HS-27A (cell line): ENCODE results near the gene ACVR1B.

Source experiments
- DNase-seq: peaks from one replicate; pipeline ENCODE4 v3.0.0-alpha.2; 2012; ENCODE audit warnings: low read depth, missing footprints

Gene ACVR1B

GRCh38 chr12:52023182-52023975 is 71.9 kb downstream of the ACVR1B start:
- no peak for DNase-seq

GRCh38 chr12:52023976-52024688 is 72.6 kb downstream of the ACVR1B start:
- no peak for DNase-seq

GRCh38 chr12:52024845-52025230 is 73.3 kb downstream of the ACVR1B start:
- DNase-seq: no peak

GRCh38 chr12:52026263-52026662 is 74.8 kb downstream of the ACVR1B start:
- DNase-seq: no peak

GRCh38 chr12:52027085-52027843 is 75.8 kb downstream of the ACVR1B start:
- no peak for DNase-seq

GRCh38 chr12:52029685-52030084 is 78.2 kb downstream of the ACVR1B start:
- no peak for DNase-seq

DNA sequence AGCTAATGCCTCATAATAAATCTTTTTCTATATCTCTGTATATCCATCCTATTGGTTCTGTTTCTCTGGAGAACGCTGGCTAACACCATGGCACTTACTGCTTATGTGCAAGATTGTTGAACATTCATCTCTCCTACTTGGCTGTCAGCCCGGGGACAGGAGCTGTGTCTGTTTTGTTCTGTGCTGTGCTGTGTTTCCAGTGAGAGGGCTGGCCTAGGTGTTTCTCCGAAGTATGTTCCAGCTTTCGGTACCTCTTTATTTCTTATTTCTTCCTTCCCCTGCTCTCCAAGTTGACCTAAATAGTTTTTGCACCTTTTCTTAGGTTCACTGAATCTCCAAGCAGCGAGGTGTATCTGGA is 80.9 kb downstream of the ACVR1B start:
- no peak for DNase-seq

DNA sequence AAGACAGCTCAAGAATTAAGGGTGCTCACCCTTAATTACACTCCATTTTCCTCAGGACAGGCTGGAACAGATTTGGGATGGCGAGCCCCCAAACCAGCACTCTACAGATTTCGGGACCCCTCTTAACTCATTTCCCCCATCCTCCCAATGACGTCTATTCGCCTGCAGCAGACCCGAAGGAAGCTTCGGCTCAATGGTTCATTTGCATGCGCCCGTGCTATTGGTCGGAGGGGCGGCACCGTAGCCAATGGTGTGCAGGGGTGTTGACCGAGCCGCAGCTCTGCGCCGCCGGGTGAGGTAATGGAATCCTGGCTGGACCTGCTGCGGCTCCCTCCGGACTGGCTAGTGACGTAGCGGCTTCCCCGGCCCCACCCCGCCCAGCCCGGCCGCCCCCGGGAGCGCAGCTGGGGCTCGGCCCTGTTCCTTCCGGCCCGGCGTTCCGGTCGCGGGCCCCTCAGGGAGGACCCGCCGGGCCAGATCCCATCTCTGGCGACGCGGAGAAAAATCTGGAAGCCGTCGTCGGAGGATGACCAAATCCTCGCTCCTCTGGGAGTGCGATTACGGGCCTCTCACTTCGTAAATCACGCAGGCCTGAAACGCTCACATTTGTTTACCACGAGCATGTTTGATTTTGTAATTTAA is 81.4 kb downstream of the ACVR1B start:
- DNase-seq: peak; percentile 72

DNA sequence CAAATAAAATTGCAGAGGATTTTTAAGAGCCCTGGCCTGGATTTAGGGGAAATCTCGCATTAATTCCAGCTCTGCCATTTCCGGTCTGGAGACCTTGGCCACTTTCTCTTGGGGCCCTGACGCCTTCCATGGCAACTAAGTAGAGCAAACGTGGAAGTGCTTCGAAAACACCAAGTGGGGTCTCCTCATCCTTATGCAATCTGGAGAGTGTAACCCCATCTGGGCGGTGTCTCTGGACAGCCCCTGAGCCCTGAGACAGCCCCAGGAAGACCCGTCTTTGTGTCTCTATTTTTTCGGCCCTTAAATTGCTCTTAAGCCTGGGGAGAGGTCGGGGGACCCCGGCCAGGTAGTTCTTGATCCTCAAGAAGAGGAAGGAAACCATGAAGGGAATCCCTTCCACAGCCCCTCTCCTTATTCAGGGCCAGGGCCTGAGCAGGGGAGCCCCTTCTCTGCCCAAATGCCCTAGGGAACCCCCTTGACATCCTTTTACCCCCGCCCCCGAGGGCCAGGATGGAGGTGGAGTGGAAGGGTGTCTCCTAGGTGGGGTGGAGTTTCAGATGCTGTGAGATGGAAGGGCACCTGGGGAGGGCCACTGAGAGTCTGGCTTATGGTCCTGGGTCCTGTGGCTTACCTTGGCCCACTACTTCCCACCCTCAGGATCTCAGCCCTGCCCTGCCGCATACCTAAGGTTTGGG is 82.1 kb downstream of the ACVR1B start:
- no peak for DNase-seq

DNA sequence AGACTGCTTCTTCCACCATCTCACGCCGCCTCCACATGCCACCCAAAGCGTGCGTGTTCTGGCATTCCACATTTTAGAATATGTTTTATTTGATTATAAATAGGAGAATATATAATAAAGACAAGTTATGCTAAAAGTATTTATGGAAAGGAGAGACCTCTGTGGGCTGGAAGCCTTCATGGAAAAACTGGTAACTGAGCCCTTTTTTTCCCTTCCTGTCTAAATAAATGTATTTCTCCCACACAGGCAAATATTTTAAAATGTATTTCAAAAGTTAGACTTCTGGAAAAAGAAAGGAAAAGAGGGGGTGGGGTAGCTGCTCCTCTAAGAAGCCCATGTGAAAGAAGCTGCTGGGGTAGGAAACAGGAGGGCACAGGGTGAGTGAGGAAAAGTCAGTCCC is 83.7 kb downstream of the ACVR1B start:
- no peak for DNase-seq

GRCh38 chr12:52035926-52036325 is 84.4 kb downstream of the ACVR1B start:
- DNase-seq: no peak

DNA sequence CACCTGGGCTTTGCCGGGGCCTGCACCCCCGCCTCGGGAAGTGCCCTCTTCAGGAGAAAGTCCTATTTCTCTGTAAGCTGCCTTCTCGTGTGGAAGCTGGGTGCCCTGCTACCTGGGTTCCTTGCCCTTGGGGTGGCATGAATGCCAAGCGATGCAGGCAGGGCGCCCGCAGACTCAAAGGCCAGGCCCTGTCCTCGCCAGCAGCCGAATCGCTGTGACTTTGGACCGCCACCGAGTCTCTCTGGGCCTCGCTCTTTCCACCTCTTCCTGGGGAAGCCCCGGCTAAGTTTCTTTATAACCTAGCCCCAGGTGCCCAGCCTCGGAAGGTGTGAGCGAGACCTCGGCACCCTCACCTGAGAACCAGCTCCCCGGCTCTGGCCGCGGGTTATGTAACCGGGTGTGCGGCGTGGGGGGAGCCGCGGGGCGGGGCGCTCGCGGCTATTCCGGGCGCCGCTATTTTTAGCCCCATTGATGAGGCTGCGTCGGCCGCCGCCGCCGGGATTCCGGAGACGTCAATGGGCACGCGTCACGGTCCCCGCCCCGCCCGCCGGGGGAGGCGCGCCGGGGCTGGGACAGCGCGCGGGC is 85.2 kb downstream of the ACVR1B start:
- no peak for DNase-seq

GRCh38 chr12:52037248-52037861 is 85.9 kb downstream of the ACVR1B start:
- no peak for DNase-seq

DNA sequence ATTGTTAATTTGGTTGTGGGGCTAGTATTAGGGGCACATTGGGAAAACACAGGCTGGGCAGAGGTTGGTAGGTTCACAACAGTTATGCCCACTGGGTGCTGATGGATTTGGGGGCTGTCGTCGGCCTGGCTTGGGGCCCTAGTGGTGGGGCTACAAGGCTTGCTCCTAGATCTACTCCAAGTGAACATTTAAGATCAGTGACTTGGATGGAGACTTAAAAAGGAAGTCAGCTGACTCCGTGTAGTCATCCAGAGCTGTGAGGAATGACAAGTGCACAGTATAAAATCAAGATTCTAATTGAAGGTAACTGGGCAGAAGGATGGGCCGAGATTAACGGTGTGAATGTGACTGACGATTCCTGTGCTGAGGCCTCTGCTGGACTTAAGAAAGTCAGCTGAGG is 86.9 kb downstream of the ACVR1B start:
- no peak for DNase-seq

- no peak for DNase-seq
Measured at GRCh38 chr12:52041035-52041434, 89.5 kb downstream of the ACVR1B start.

- DNase-seq: no peak
Measured at GRCh38 chr12:52041695-52042123, 90.2 kb downstream of the ACVR1B start.

- DNase-seq: no peak
Measured at GRCh38 chr12:52042706-52043385, 91.3 kb downstream of the ACVR1B start.

- DNase-seq: no peak
Measured at GRCh38 chr12:52043386-52044212, 92.1 kb downstream of the ACVR1B start.

DNA sequence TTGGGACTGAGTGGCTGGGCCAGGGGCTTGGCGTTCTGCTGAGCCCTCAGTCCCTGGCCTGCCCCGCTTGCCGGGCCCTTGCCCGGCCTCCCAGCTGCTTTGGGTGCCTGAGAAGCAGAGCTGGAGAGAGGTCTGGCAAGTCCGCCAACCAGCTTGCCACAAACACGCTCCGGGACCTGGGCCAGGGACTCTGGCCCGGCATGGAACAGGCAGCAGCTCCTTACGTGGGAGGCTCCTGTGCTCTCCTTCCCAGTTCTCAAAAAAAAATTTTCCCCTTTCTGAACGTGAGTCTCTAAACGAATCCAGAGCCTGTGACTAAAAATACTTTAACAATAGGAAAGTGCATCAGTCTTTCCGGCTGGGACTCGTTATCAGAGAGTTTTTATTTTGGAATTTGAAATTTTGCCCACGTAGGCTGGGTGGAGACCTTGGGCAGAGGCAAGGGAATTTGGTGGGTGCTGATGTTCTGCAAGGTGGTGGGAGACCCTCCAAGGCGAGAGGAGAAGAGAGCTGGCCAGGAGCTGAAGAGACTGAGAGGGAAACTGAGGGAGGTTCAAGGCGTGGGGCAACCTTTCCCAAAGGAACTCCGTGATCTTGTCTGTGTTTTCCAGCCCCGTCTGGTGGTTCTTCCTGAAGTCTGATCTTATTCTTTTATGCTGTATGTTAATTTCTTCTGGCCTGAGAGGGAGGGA is 92.9 kb downstream of the ACVR1B start:
- no peak for DNase-seq
